Putamen (tissue), 1 donor: ENCODE data around the gene PNLDC1.
"Not testable (repeated sequence)": the region's sequence is repeated elsewhere in the genome, so short reads cannot be mapped to it uniquely, and the experiment has no call there.

Experiments used
- DNase-seq: peaks from one replicate; pipeline ENCODE4 v3.0.0-alpha.2; 2016; ENCODE audit warnings: low spot score

The PNLDC1 gene

DNA sequence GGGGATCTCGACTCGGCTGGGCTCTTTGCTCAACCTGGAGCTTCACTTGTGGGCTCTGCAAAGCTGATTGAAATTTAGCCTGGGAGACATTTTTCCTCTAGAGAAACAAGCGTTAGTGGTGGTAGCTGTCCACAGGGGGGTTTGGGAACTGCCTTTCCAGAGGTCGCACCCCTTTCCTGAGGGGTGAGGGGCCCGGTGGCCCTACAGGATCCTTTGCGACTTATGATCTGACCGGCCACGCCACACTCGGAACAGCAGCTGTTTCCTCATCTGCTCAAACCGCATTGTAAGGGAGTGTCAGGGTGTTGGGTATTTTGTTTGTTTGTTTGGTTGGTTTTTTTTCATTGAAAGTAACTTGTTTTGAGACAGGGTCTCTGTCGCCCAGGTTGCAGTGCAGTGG, 21.0 kb downstream of the PNLDC1 start:
- no peak for DNase-seq

DNA sequence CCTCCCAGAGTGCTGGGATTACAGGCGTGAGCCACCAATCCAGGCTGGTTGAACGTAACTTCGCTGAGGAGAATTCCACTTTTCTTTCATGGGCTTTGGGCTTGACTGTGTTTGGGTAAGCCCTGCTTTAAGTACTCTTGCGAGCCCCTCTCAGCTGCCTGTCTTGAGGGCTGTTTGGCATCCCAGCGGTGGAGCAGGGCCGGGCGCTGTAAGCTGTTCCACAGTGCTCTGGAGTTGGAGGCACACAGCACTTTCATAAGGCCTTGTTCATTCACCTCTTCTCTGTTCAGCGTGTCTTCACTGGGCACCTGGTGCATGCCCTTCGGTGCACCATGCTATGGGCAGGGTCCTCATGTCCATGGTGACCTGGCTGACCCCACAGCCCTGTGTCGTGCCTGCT, 21.6 kb downstream of the PNLDC1 start:
- no peak for DNase-seq

DNA sequence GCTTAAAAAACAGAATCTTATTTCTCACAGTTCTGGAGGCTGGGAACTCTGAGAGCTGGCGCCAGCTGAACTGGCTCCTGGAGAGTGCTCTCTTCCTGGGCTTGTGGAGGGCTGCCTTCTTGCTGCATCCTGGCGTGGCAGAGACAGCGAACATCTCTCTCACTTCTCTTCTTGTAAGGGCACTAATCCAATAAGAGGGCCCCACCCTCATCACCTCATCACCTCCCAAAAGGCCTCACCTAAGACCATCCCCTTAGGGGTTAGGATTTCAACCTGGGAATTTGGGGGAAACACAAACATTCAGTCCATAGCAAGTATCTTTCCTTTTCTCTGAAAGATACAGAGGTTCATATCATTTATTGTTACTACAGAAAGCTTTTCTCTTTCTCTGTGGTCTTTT, 23.9 kb downstream of the PNLDC1 start:
- DNase-seq: no peak

DNA sequence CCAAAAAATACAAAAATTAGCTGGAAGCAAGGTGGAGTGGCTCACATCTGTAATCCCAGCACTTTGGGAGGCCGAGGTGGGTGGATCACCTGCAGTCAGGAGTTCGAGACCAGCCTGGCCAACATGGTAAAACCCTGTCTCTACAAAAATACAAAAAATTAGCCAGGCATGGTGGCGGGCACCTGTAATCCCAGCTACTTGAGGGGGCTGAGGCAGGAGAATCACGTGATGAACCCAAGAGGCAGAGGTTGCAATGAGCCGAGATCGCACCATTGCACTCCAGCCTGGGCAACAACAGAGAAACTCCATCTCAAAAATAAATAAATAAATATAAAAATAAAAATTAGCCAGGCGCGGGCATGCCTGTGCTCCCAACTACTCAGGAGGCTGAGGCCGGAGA, 24.6 kb downstream of the PNLDC1 start:
- not testable (repeated sequence) for DNase-seq

DNA sequence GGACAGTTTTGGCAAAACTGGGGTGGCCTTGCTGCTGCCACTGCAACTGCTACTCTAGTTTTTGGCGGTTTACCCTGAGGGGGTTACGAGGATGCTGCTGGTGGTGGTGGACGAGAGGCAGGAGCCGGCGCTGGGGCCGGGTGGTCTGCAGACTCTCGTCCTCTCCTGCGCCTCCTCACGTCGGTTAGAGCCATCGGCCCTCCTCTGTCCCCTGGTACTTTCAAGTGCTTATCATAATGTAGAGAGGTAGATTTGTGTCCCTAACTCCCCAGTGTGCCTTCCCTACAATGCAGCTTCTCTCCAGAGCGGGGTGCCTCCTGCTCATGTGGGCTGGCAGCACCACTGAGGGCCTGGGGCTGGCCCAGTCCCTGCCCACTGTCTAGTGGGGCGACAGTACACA, 25.9 kb downstream of the PNLDC1 start:
- DNase-seq: no peak

DNA sequence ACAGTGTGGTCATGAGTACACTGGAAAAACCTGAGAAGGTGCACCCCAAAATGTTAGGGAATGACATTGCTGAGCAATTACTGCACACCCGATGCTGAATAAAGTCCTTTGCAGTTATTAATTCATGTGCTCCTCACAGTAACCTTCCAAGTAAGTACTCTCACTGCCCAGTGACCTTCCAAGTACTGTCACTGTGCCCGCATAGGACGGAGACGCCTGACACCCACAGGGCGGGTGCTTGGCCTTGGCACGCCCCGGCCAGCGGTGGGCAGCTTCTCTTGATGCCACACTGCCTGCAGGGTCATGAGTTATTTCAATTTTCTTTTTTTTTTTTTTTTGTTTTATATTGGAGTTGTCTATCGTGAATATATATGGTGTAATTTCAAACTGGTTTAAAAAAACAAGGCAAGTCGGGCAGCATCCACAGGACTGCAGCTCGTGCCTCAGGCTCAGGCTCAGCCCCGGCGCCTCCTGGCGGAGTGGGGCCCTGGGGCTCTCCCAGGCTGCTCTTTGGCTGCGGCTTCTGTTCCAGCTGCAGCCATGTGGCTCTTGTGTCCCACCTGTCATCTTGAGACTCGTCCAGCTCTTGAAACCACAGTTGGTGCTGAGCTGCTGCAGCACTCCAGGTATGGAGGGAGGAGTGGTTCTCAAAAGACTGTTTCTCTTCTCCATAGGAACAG, 27.0 kb downstream of the PNLDC1 start:
- DNase-seq: no peak

DNA sequence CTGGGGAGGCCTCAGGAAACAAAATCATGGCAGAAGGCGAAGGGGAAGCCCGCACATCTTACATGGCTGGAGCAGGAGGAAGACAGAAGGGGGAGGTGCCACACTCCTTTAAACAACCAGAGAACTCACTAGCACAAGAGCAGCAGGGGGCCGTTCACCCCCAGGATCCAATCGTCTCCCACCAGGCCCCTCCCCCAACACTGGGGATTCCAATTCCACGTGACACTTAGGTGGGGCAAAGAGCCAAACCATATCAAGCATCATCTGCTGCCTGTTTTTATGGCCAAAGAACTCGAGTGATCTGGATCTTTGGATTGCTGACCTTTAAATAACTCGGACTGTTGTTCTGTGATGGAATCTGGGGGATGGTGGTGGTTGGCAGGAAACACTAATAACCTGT, 28.0 kb downstream of the PNLDC1 start:
- no peak for DNase-seq

DNA sequence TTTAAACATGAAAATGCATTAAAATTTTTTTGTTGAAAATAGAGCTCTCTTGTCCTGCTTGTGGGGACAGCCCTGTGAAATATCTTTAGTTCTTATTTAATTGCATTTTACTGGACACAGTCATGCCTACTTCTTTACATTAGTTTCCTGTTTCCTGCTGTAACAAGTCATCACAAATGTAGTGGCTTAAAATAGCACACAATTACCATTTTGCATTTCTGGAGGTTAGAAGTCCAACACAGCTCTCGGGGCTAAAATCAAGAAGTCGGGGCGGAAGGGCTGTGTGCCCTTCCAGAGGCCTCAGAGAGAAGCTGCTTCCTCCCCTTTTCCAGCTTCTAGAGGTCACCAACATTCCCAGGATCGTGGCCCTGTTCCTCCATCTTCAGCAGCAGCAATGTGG, 29.4 kb downstream of the PNLDC1 start:
- no peak for DNase-seq

DNA sequence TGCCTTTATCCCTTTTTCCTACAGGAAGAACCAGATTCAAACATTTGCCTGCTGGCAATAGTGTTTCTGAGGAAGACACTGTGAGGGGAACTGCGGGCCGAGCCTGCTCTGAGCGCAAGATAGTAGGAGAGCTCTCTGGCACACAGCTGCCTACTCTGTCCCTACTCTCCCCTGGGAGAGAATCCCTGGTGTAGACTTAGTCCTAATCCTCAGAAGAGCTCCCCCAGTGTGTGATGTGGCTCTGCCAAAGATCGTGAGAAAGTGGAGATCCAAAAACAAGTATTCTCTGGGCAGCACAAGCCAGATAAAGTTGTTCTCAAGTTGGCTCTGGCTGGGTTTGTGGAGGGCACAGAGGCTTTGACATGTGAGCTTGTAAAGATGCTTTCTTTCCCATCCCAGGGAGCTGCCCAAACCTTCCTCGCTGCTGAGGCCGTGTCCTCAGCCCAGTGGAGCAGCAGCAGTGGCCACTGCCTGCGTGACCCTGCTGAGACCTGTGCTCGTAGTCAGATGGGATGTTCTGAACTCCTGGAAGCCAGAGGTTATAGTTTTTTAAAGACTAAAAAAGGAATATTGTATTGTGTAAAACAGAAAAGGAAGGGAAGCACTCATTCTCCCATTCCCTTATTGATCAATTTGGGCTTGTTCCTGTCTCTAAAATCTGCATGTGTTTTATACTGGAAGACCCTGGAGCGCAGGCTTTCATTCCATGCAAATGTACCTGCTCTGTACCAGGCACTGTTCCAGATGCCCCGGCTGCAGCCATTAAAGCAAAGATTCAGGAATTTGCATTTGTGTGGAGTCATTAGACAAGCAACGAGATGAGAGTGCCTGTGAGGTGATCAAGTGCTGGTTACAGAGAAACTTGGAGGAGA, 30.7 kb downstream of the PNLDC1 start:
- no peak for DNase-seq

DNA sequence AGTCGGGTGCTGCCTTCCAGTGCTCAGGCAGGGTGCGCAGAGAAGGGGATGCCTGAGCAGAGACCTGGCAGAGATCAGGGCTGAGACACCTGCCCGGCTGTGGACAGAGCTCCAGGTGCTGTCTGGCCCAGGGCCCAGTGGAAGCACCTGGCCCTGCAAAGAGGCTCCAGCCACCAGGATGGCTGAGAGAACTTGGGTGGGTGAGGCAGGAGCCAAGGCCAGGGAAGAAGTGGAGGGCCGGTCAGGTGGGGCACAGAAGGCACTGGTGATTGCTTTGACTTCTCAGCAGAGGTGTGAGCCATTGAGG, 31.2 kb downstream of the PNLDC1 start:
- no peak for DNase-seq

DNA sequence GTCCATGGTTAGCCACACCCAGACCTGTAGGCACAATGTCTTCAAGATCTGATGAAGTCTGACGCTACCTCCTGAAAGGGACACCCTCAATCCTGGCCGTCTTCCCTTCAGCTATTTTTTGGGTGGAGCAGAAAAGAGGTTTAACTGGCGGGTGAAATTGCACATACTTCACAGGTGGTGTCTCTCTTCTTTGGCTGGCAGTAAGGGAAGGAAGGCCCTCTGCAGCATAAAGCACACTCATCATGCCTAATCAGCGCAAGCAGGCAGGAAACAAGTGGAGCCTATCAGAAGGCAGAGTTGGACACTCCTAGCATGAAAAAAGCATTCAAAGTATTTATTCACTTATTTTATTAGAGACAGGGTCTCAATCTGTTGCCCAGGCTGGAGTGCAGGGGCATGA, 32.9 kb downstream of the PNLDC1 start:
- DNase-seq: no peak

DNA sequence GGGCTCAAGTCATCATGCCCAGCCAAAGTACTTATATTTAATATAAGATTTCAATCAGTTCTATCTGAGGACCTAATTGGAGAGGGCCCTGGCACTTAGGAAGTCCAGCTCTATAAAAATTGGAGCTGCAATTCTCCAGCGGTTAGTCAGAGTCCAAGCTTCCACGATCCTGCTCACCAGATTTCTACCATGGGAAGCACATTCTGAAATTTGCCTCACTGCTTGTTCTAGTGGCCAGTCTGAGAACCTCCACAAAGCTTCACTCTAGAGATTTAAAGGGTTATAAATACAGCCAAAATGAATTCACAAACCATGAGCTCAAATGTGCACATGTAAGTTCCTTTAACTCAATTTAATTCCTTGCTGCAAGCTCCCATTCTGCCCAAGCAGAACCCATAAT, 33.5 kb downstream of the PNLDC1 start:
- no peak for DNase-seq

DNA sequence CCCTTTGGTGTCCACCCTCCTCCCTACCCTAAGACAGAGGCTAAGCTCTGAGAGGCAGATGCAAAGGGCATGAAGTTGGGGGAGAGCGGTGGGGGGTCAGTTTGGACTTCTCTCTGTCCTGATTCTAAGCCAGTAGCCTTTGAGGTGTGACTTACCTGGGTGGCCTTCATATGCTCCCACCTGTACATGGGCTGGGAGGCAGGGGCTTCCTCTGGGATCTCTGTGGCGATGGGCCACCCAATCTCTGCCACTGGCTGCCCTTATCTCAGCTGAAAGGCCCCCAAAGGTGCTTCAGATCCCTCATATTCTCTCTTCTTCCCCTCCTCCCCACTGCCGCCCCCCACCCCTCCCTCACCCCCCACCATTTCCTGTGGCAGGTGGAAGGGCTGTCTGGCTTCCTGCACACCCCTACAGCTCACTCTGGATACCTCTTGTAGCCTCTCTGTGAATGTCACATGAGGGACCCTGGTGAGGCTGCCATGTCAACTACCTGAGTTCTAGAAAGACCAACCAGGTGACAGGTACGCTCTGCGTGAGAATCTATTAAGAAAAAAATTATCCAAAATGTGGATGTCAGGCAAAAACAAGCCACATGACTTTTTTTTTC, 34.0 kb downstream of the PNLDC1 start:
- no peak for DNase-seq

DNA sequence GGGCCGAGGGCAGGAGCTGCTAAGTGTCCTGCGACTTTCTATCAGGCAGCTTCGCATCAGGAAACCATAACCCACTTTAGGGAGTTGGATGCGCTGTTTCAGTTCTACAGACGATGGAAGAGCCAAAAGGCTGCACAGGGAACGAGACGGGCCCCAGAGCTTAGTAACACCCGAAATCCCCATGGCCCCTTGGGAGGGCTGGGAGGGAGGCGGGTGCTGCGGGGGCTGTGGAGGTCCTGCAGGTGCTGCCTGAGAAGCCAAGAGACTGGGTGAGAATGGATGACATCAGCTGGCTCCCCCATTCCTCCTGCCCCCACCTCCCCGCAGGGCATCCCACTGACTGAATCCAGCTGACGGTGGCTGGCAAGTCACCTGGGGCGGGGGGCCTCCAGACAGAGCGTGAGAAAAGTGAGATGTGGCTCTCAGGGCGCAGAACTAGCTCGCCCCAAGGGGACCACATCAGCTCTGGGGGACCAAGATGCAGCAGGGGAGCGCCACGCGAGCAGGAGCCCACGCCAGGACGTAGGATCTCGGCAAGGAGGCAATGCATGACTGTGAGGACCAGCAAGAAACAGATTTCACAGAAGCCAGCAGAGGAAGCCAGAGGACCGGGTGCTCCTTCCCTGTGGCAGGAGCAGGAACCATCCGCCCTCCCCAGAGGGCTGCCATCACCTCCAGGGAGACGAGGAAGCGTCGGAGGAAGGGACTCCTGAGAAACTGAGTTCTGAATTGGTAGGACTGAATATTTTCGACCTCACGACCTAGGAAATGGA, 36.8 kb downstream of the PNLDC1 start:
- DNase-seq: no peak

DNA sequence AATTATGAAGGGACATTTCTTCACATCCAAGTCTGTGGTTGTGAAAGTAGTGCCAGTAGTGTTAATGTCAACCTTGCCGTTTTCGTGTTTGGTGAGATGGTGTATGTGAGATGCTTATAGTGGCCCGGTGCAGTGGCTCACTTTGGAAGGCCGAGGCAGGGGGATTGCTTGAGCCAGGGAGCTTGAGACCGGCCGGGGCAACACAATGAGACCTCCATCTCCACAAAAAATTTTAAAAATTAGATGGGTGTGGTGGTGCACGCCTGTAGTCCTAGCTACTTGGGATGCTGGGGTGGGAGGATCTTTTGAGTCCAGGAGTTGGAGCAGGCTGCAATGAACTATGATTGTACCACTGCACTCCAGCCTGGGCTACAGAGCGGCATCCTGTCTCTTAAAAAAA, 37.4 kb downstream of the PNLDC1 start:
- no peak for DNase-seq

DNA sequence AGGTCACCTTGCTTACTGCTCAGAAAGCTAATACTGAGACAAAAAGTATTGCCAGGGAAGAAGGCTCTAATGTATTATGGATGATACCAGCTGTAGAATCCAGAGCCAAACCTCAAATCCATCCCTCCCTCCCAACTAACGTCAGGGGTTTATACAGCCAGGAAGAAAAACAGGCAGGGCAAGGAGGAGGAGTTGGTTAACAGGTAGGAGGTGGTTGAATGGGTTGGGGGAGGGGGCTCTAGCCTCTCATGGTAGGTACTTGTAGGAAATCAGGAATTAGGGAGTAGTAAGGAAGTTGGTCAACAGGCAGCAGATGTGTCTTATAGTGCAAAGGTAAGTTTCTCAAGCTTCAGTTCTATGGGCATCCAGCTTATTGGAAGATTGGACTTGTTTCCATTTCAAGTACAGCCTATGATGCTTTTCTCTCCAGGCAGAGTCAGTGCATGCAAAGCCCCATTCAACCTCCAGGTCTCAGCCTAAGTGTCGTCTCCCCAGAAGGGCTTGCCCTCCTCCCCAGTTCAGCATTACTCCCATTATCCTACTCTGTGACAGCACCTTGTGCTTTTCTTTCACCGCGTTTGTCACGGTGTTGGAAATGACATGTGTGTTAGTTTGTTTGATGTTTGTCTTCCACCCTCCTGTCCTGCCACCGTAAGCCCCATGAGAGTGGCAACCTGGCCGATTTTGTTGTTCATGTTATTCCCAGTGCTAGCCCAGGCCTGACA, 38.1 kb downstream of the PNLDC1 start:
- DNase-seq: no peak

DNA sequence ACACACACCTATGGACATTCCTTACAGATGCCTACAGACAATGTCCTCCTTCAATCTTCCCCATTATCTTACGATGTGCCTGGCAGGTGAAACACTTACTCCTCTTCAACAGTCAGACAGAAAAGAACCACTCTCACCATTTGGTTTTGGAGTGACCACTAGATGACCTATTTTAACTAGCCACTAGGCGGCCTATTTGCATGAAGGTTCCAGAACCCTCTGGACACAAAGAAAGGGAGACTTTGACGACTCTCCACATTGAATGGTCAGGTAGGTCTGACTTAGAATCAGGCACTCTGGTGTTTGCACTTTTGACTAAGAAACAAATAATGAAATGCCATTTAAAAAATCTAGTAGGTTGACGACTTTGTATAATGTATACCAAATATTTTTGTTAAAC, 42.0 kb downstream of the PNLDC1 start:
- DNase-seq: no peak

DNA sequence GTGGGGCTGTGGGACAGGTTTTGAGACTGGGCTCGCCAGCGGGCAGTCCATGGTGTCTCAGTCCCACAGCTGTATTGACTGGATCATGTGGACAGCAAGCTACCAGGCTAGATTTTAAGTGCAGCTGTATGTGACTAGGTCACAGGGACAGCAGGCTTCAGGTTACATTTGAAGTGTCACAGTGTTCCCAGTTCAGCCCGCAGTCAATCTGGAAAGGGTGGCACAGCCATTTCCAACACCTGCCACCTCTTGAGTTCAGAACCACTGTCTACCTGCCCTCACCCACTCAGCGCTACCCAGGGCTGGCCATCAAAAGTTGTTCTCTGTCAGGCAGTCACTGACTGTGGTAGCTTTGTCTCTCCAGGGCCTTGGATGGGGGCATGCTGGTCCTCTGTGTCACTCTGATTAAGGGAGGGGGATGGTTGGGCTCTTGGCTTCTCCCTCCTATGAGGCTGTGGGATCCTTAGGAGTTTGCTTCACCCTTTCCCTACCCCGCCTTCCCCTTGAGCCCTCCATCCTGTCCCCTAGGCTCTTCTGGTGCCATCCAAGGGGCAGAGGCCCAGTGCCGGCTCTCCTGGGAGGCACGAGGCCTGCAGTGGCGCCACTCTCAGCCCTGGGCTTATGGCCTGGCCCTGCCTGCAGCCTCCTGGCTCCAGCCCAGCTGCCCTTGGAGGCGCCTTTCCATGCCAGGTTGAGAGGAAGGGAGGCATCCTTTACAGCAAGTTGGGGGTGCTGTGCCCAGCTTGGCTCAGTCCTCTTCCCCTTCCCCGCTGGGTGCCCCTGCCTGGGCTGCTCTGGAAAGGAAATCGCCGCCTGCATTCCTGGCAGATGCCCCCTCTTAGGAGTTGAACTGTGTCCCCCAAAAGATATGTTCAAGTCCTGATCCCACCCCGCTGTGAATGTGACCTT, 44.9 kb downstream of the PNLDC1 start:
- DNase-seq: no peak

DNA sequence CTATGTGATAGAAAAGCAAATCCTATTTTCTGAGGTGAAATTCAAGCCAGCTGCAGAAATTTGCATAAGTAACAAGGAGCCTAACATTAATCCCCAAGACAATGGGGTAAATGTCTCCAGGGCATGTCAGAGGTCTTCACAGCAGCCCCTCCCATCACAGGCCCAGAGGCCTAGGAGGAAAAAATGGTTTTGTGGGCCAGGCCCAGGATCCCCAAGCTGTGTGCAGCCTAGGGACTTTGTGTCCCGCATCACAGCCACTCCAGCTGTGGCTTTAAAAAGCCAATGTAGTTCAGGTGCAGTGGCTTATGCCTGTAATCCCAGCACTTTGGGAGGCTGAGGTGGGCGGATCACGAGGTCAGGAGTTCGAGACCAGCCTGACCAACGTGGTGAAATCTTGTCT, 48.5 kb downstream of the PNLDC1 start:
- not testable (repeated sequence) for DNase-seq

DNA sequence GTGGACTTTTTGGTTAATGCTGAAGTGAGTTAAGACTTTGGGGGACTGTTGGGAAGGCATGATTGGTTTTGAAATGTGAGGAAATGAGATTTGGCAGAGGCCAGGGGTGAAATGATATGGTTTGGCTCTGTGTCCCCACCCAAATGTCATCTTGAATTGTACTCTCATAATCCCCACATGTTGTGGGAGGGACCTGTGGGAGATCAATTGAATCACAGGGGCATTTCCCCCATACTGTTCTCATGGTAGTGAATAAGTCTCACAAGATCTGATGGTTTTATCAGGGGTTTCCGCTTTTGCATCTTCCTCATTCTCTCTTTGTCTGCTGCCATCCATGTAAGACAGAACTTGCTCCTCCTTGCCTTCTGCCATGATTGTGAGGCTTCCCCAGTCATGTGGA, 49.8 kb downstream of the PNLDC1 start:
- DNase-seq: not testable (repeated sequence)

DNA sequence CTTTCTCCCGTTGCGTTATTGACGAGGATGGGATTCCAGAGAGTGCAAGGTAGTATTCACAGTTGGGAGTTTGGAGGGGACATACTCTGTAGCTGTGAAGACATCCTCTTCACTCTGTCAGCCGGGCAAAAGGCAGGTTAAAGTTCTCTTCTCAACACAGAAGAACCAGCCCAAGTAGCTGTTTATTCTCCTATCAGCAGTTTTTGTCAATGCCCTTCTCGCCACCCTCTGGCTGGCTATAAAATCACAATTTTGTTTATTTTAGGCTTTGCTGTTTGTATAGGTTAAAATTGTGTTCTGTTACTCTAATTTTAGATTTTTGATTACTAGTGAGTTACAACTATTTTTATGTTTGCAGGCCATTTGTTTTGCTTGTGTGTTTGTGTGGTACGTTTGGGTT, 52.8 kb downstream of the PNLDC1 start:
- DNase-seq: no peak
